Astrocyte (in vitro differentiated cells and primary cell): ENCODE measurements around the gene PIAS1. TPM values are rescaled to one million over a fixed set of nuclear protein-coding genes. Genes with fewer than 3 reads are reported as not detected.

Experiments
- DNase-seq: peaks from one replicate; pipeline ENCODE4 v3.0.0-alpha.2; 2010; ENCODE audit warnings: low read depth
- FAIRE-seq: peaks from 2 replicates; lab custom pipeline; 2011; peaks lifted over from hg19 to GRCh38; lab: Jason Lieb, UNC
- H2AFZ ChIP-seq: 2 replicates; pipeline ENCODE4 v1.6.0; 2012; ENCODE audit warnings: low read depth, low read length, inconsistent platforms
- H3K27ac ChIP-seq: 2 replicates; pipeline ENCODE4 v1.5.1; 2011; ENCODE audit warnings: low read depth, low read length, inconsistent platforms
- H3K27me3 ChIP-seq: 2 replicates; pipeline ENCODE4 v1.6.0; 2011; ENCODE audit warnings: low read length, inconsistent platforms; ENCODE audit not compliant: insufficient read depth
- H3K36me3 ChIP-seq: 2 replicates; pipeline ENCODE4 v1.5.1; 2011; ENCODE audit warnings: low read length, inconsistent platforms; ENCODE audit not compliant: insufficient read depth
- H3K4me1 ChIP-seq: 2 replicates; pipeline ENCODE4 v1.5.1; 2011; ENCODE audit warnings: low read length, inconsistent platforms; ENCODE audit not compliant: insufficient read depth
- H3K4me2 ChIP-seq: 2 replicates; pipeline ENCODE4 v1.6.0; 2012; ENCODE audit warnings: low read length, inconsistent platforms
- H3K4me3 ChIP-seq: 2 replicates; pipeline ENCODE4 v1.5.1; 2011; ENCODE audit warnings: low read depth, mild to moderate bottlenecking, low read length, inconsistent platforms; ENCODE audit not compliant: insufficient read depth
- H3K79me2 ChIP-seq: 2 replicates; pipeline ENCODE4 v1.6.0; 2012; ENCODE audit warnings: mild to moderate bottlenecking, low read length, inconsistent platforms; ENCODE audit not compliant: insufficient read depth
- H3K9ac ChIP-seq: 2 replicates; pipeline ENCODE4 v1.6.0; 2012; ENCODE audit warnings: mild to moderate bottlenecking, low read length, inconsistent platforms
- H3K9me3 ChIP-seq: 2 replicates; pipeline ENCODE4 v1.5.1; 2012; ENCODE audit warnings: low read depth, mild to moderate bottlenecking, low read length, inconsistent platforms; ENCODE audit not compliant: insufficient read depth
- H4K20me1 ChIP-seq: 2 replicates; pipeline ENCODE4 v1.6.0; 2012; ENCODE audit warnings: low read length, inconsistent platforms; ENCODE audit not compliant: insufficient read depth
- H3K27ac Mint-ChIP-seq: one replicate; pipeline ENCODE4 v1.8.0; 2021; ENCODE audit warnings: mild to moderate bottlenecking, mixed read lengths; ENCODE audit not compliant: unreplicated experiment
- H3K27me3 Mint-ChIP-seq: one replicate; pipeline ENCODE4 v1.8.0; 2021; ENCODE audit warnings: low read depth, mixed read lengths; ENCODE audit not compliant: unreplicated experiment
- H3K36me3 Mint-ChIP-seq: one replicate; pipeline ENCODE4 v1.8.0; 2021; ENCODE audit warnings: low read depth, mixed read lengths; ENCODE audit not compliant: unreplicated experiment
- H3K4me1 Mint-ChIP-seq: one replicate; pipeline ENCODE4 v1.8.0; 2021; ENCODE audit warnings: low read depth, mixed read lengths; ENCODE audit not compliant: unreplicated experiment
- H3K4me3 Mint-ChIP-seq: one replicate; pipeline ENCODE4 v1.8.0; 2021; ENCODE audit warnings: mild to moderate bottlenecking, moderate library complexity, mixed read lengths; ENCODE audit not compliant: unreplicated experiment
- H3K9me3 Mint-ChIP-seq: one replicate; pipeline ENCODE4 v1.8.0; 2021; ENCODE audit warnings: mild to moderate bottlenecking, mixed read lengths; ENCODE audit not compliant: unreplicated experiment
- EZH2 ChIP-seq: IDR thresholded peaks from 2 replicates; pipeline ENCODE4 v1.6.1; 2012; ENCODE audit warnings: mild to moderate bottlenecking, low read length, inconsistent platforms; ENCODE audit not compliant: insufficient read depth
- total RNA-seq: library from RNA; stranded (reverse); gene quantifications from 2 replicates; pipeline ENCODE4 v1.2.1, GENCODE V29; 2021
- TF ChIP-seq, protein P1 (sequence below): IDR thresholded peaks from 2 replicates; pipeline ENCODE4 v1.5.1; 2011; ENCODE audit warnings: low read depth, mild to moderate bottlenecking, inconsistent platforms, low read length, moderate library complexity; ENCODE audit not compliant: insufficient read depth

The PIAS1 gene
- total RNA-seq, 1 donor from 2014 or later = 30.2 TPM

DNA sequence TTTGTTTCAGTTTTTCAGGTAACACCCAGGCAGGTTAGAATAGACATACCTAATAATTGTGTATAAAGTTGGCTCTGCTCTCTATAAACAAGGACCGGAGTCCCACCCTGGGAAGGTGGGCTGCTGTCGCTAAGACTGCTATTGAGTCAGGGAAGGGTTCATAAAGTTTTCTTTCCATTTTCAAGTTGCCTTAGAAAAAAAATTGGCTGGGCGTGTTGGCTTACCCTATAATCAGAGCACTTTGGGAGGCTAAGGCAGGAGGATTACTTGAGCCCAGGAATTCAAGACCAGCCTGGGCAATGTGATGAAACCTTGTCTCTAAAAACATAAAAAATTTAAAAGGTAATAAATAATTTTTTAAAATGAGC is 11.3 kb upstream of the PIAS1 start:
- Histone ChIP-seq H3K4me3 (no peak overlapping the region), H3K4me2 (no peak overlapping the region), H2AFZ (no peak overlapping the region), H3K27ac (no peak overlapping the region), H3K79me2 (no peaks in the 10 kb centered on the region), H4K20me1 (no peaks in the 10 kb centered on the region), H3K27me3 (peaks cover 3% of the 10 kb centered on the region), H3K9ac (no peak overlapping the region), H3K4me1 (no peaks in the 10 kb centered on the region), H3K9me3 (peaks cover 8% of the 10 kb centered on the region), H3K36me3 (no peaks in the 10 kb centered on the region)
- H3K9me3 Mint-ChIP-seq = peaks cover 7% of the 10 kb centered on the region
- FAIRE-seq (no peak), DNase-seq (no peak)
- no peak overlapping the region for H3K4me3 Mint-ChIP-seq
- no peaks in the 10 kb centered on the region for H3K36me3 Mint-ChIP-seq
- no peak overlapping the region for H3K27ac Mint-ChIP-seq
- no peaks in the 10 kb centered on the region for H3K4me1 Mint-ChIP-seq
- H3K27me3 Mint-ChIP-seq = no peaks in the 10 kb centered on the region
- TF ChIP-seq, protein P1, sequence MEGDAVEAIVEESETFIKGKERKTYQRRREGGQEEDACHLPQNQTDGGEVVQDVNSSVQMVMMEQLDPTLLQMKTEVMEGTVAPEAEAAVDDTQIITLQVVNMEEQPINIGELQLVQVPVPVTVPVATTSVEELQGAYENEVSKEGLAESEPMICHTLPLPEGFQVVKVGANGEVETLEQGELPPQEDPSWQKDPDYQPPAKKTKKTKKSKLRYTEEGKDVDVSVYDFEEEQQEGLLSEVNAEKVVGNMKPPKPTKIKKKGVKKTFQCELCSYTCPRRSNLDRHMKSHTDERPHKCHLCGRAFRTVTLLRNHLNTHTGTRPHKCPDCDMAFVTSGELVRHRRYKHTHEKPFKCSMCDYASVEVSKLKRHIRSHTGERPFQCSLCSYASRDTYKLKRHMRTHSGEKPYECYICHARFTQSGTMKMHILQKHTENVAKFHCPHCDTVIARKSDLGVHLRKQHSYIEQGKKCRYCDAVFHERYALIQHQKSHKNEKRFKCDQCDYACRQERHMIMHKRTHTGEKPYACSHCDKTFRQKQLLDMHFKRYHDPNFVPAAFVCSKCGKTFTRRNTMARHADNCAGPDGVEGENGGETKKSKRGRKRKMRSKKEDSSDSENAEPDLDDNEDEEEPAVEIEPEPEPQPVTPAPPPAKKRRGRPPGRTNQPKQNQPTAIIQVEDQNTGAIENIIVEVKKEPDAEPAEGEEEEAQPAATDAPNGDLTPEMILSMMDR = no peak
- TF ChIP-seq EZH2 = no peak

DNA sequence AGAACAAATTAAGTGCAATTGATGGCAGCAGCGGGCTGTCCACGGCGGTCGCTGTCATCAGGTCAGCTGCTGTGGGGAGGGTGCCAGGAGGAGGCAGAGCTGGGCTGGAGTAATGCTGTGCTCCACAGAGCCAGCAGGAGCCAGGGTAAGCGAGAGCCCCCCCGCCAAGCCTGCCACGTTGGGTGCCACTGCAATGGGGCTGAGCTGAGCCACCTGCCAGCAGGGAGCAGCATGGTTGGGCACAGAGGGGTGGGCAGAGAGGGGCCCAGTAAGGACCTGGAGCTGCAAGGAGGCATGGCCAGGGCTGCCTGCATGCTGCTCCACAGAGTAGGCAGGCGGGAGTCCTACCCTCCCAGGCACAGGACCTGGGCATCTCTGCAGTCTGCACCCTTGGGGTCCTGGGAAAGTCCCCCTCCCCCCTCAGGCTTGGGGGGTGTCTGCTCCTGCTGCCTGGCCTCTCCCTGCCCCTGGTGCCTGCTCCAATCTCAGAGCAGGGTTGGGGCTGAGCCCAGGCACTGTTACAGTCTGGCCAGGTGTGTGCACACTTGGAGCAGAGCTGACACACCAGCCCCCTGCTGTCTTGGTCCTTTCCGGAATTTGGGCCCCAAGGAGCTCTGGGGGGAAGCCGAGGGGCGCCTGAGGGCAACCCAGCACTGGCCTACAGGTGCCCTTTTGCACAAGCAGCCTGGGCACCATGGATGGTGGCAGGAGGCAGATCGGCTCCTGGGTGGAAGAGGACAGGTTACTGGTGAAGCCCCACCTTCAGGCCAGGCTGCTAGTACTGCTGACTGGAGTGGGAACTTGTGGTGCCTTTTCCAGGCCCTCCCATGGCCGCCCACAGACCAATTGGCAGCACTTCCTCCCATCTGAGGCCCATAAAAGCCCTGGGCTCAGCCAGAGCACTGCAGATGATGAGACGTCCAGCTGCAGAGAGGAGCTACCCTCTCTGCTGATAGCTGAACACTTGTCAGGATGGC is 8.5 kb upstream of the PIAS1 start:
- no peaks in the 10 kb centered on the region for H3K9me3 Mint-ChIP-seq
- Histone ChIP-seq H3K36me3 (no peaks in the 10 kb centered on the region), H3K4me2 (no peak overlapping the region), H4K20me1 (no peaks in the 10 kb centered on the region), H3K79me2 (no peaks in the 10 kb centered on the region), H2AFZ (no peak overlapping the region), H3K9ac (no peak overlapping the region), H3K27me3 (peaks cover 2% of the 10 kb centered on the region), H3K4me1 (no peaks in the 10 kb centered on the region), H3K27ac (no peak overlapping the region), H3K9me3 (peaks cover 8% of the 10 kb centered on the region), H3K4me3 (no peak overlapping the region)
- no peaks in the 10 kb centered on the region for H3K4me1 Mint-ChIP-seq
- no peaks in the 10 kb centered on the region for H3K36me3 Mint-ChIP-seq
- H3K27me3 Mint-ChIP-seq = no peaks in the 10 kb centered on the region
- TF ChIP-seq EZH2 = no peak
- TF ChIP-seq, protein P1 = no peak
- DNase-seq (no peak), FAIRE-seq (no peak)
- no peak overlapping the region for H3K4me3 Mint-ChIP-seq
- H3K27ac Mint-ChIP-seq = no peak overlapping the region

DNA sequence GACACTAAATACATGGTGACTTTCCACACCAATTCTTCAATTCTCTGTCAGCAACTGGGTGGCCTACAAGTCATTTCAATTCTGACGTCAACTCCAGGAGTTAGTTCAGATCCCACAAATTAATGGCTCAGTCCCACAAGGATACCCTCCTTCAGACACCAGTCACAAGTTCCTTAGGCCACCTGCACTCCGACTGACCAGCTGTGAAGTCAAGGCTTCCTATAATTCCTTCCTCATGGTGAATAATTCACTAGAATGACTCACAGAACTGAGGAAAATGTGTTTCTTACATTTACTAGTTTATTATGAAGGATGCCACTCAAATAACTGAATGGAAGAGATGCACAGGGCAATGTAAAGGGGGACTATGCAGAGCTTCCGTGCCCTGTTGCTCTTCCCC is 6.3 kb upstream of the PIAS1 start:
- H3K9me3 Mint-ChIP-seq = no peaks in the 10 kb centered on the region
- no peak overlapping the region for H3K4me3 ChIP-seq
- H3K4me1 Mint-ChIP-seq = peaks cover 2% of the 10 kb centered on the region
- no peaks in the 10 kb centered on the region for H3K4me1 ChIP-seq
- no peak overlapping the region for H2AFZ ChIP-seq
- no peaks in the 10 kb centered on the region for H3K36me3 ChIP-seq
- no peaks in the 10 kb centered on the region for H3K79me2 ChIP-seq
- no peak overlapping the region for H3K4me3 Mint-ChIP-seq
- peaks cover 2% of the 10 kb centered on the region for H3K27me3 ChIP-seq
- H3K9me3 ChIP-seq = peaks cover 8% of the 10 kb centered on the region
- no peak overlapping the region for H3K9ac ChIP-seq
- no peaks in the 10 kb centered on the region for H3K36me3 Mint-ChIP-seq
- no peak for FAIRE-seq
- H3K27me3 Mint-ChIP-seq = no peaks in the 10 kb centered on the region
- DNase-seq = no peak
- H3K4me2 ChIP-seq = no peak overlapping the region
- H3K27ac ChIP-seq = no peak overlapping the region
- H3K27ac Mint-ChIP-seq = no peak overlapping the region
- no peaks in the 10 kb centered on the region for H4K20me1 ChIP-seq
- TF ChIP-seq EZH2 = no peak
- TF ChIP-seq, protein P1 = no peak
